ENCODE data around the gene SKIC2. TPM values are rescaled to one million over a fixed set of nuclear protein-coding genes. Genes with fewer than 3 reads are reported as not detected.
"Not testable (repeated sequence)": the region's sequence is repeated elsewhere in the genome, so short reads cannot be mapped to it uniquely, and the experiment has no call there.

Gene SKIC2
- 10 to 100 TPM; 33.1 to 51.5 (median 39.7) TPM for polyA plus RNA-seq (ENCODE audit: insufficient read length in 4 of 4)

- peak; percentile 94 to 96 (median 96) for DNase-seq (ENCODE audit: low read depth in 4 of 4, low spot score in 3 of 4)
Measured at GRCh38 chr6:31958741-31959739, at the start of gene SKIC2, which contains the start of gene NELFE. TSS of gene SKIC2 (plus strand) at chr6:31959175. CDS start at chr6:31959193, 18 bp downstream. TSS of gene NELFE (minus strand) at chr6:31958971. CDS start at chr6:31958446, 525 bp downstream.

GRCh38 chr6:31909298-31909697, 49.7 kb upstream of the SKIC2 start:
- DNase-seq (ENCODE audit: low read depth in 4 of 4, low spot score in 3 of 4) = not testable (repeated sequence)

GRCh38 chr6:31911826-31912585, 47.0 kb upstream of the SKIC2 start:
- DNase-seq (ENCODE audit: low read depth in 4 of 4, low spot score in 3 of 4) = no peak

- DNase-seq (ENCODE audit: low read depth in 4 of 4, low spot score in 3 of 4) = no peak
Measured at GRCh38 chr6:31915351-31915750, 43.6 kb upstream of the SKIC2 start.

- no peak for DNase-seq (ENCODE audit: low read depth in 4 of 4, low spot score in 3 of 4)
Measured at GRCh38 chr6:31915756-31916155, 43.2 kb upstream of the SKIC2 start.

- no peak for DNase-seq (ENCODE audit: low read depth in 4 of 4, low spot score in 3 of 4)
Measured at GRCh38 chr6:31918069-31918720, 40.8 kb upstream of the SKIC2 start.

GRCh38 chr6:31919624-31920303, 39.2 kb upstream of the SKIC2 start:
- DNase-seq (ENCODE audit: low read depth in 4 of 4, low spot score in 3 of 4) = no peak

GRCh38 chr6:31920811-31921210, 38.2 kb upstream of the SKIC2 start:
- no peak for DNase-seq (ENCODE audit: low read depth in 4 of 4, low spot score in 3 of 4)

GRCh38 chr6:31922942-31923341, 36.0 kb upstream of the SKIC2 start:
- no peak for DNase-seq (ENCODE audit: low read depth in 4 of 4, low spot score in 3 of 4)

- no peak for DNase-seq (ENCODE audit: low read depth in 4 of 4, low spot score in 3 of 4)
Measured at GRCh38 chr6:31927242-31927862, 31.6 kb upstream of the SKIC2 start, which contains the start of gene C2. TSS of gene C2 (plus strand) at chr6:31927717. CDS start at chr6:31927753, 36 bp downstream.

GRCh38 chr6:31927863-31928671, 30.9 kb upstream of the SKIC2 start:
- DNase-seq (ENCODE audit: low read depth in 4 of 4, low spot score in 3 of 4) = no peak

GRCh38 chr6:31928672-31928939, 30.4 kb upstream of the SKIC2 start:
- no peak for DNase-seq (ENCODE audit: low read depth in 4 of 4, low spot score in 3 of 4)

- DNase-seq (ENCODE audit: low read depth in 4 of 4, low spot score in 3 of 4) = no peak
Measured at GRCh38 chr6:31930962-31931361, 28.0 kb upstream of the SKIC2 start.

- not testable (repeated sequence) for DNase-seq (ENCODE audit: low read depth in 4 of 4, low spot score in 3 of 4)
Measured at GRCh38 chr6:31932137-31932536, 26.8 kb upstream of the SKIC2 start.

- DNase-seq (ENCODE audit: low read depth in 4 of 4, low spot score in 3 of 4) = no peak
Measured at GRCh38 chr6:31933537-31933936, 25.4 kb upstream of the SKIC2 start.

GRCh38 chr6:31935021-31935420, 24.0 kb upstream of the SKIC2 start:
- DNase-seq (ENCODE audit: low read depth in 4 of 4, low spot score in 3 of 4) = no peak

- DNase-seq (ENCODE audit: low read depth in 4 of 4, low spot score in 3 of 4) = no peak
Measured at GRCh38 chr6:31935823-31936222, 23.2 kb upstream of the SKIC2 start.

GRCh38 chr6:31940256-31940664, 18.7 kb upstream of the SKIC2 start:
- DNase-seq (ENCODE audit: low read depth in 4 of 4, low spot score in 3 of 4) = no peak

- no peak for DNase-seq (ENCODE audit: low read depth in 4 of 4, low spot score in 3 of 4)
Measured at GRCh38 chr6:31943742-31944141, 15.2 kb upstream of the SKIC2 start.
